ENCODE data around the gene CFAP141.

CFAP141 gene

GRCh38 chr1:154223621-154224020, 17.5 kb upstream of the CFAP141 start:
- intact Hi-C loops (cut with DNase I; ENCODE audit: low total_unique reads): no loop called here
- Histone ChIP-seq H3K27me3 (no peaks in the 10 kb centered on the region), H3K4me3 (no peak overlapping the region), H3K27ac (peak overlapping the region in 1 of 2 donors; percentile 13), H3K9me3 (no peaks in the 10 kb centered on the region), H3K36me3 (peaks cover 6 to 36% (median 26%) of the 10 kb centered on the region in 3 donors), H3K4me1 (peaks cover 0 to 49% (median 30%) of the 10 kb centered on the region in 4 donors)
- TF ChIP-seq CTCF (IDR thresholded peaks at IDR 0.05): no peak
- no peak for DNase-seq

GRCh38 chr1:154222918-154223317, 16.8 kb upstream of the CFAP141 start:
- no peaks in the 10 kb centered on the region for H3K27me3 ChIP-seq
- H3K36me3 ChIP-seq: peaks cover 0 to 31% (median 25%) of the 10 kb centered on the region in 3 donors
- no peaks in the 10 kb centered on the region for H3K9me3 ChIP-seq
- peak overlapping the region in 1 of 2 donors; percentile 98 for H3K27ac ChIP-seq
- intact Hi-C loops (cut with DNase I; ENCODE audit: low total_unique reads): no loop called here
- no peak for TF ChIP-seq CTCF (IDR thresholded peaks at IDR 0.05)
- no peak for DNase-seq
- peak overlapping the region in 1 of 2 donors; percentile 72 for H3K4me3 ChIP-seq
- peaks cover 0 to 56% (median 36%) of the 10 kb centered on the region in 4 donors for H3K4me1 ChIP-seq

GRCh38 chr1:154222518-154222917, 16.4 kb upstream of the CFAP141 start:
- no peak for DNase-seq
- TF ChIP-seq CTCF (IDR thresholded peaks at IDR 0.05): no peak
- Histone ChIP-seq H3K27ac (peak overlapping the region; percentile 96 to 98), H3K4me1 (peaks cover 0 to 59% (median 40%) of the 10 kb centered on the region in 4 donors), H3K9me3 (no peaks in the 10 kb centered on the region), H3K4me3 (peak overlapping the region in 1 of 2 donors; percentile 72), H3K27me3 (no peaks in the 10 kb centered on the region), H3K36me3 (peaks cover 0 to 31% (median 25%) of the 10 kb centered on the region in 3 donors)
- intact Hi-C loops (cut with DNase I; ENCODE audit: low total_unique reads): no loop called here

- intact Hi-C loops (cut with DNase I; ENCODE audit: low total_unique reads): no loop called here
- Histone ChIP-seq H3K4me3 (peak overlapping the region; percentile 72 to 93), H3K36me3 (peaks cover 7 to 31% (median 25%) of the 10 kb centered on the region in 3 donors), H3K4me1 (peaks cover 0 to 66% (median 44%) of the 10 kb centered on the region in 4 donors), H3K9me3 (no peaks in the 10 kb centered on the region), H3K27ac (peak overlapping the region; percentile 96 to 98), H3K27me3 (no peaks in the 10 kb centered on the region)
- DNase-seq: peak; percentile 53 to 81
- no peak for TF ChIP-seq CTCF (IDR thresholded peaks at IDR 0.05)
Measured at GRCh38 chr1:154221278-154222001, 15.3 kb upstream of the CFAP141 start.

DNA sequence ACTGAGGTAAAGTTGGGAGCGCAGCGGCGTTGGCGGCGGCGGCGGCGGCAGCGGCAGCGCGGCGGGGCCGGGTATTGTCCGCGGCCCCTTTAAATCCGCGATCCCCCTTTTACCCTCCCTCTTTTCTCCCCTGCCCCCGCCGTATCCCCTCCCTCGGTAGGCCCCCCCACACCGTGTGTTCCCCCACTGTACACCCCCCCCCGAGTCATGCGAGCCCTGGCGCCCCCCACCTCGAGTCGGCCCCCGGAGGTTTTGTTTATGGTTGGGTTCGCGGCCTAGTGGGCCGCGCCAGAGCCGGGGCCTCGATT, 14.8 kb upstream of the CFAP141 start:
- Histone ChIP-seq H3K27me3 (no peaks in the 10 kb centered on the region), H3K36me3 (peaks cover 7 to 27% (median 26%) of the 10 kb centered on the region in 3 donors), H3K27ac (peak overlapping the region; percentile 96 to 98), H3K4me3 (peak overlapping the region; percentile 72 to 93), H3K9me3 (no peaks in the 10 kb centered on the region), H3K4me1 (peaks cover 0 to 66% (median 43%) of the 10 kb centered on the region in 4 donors)
- TF ChIP-seq CTCF (IDR thresholded peaks at IDR 0.05): no peak
- intact Hi-C loops (cut with DNase I; ENCODE audit: low total_unique reads): no loop called here
- DNase-seq: no peak
